Trophoblast cell (in vitro differentiated cells and primary cell): ENCODE data around the gene C12orf42.

Experiments
- DNase-seq, 2 donors: peaks; one replicate each; pipeline ENCODE4 v3.0.0-alpha.2; 2016
- H2AFZ ChIP-seq: 2 replicates; pipeline ENCODE4 v1.6.1; 2013; ENCODE audit warnings: low read length, moderate library complexity, mild to moderate bottlenecking; ENCODE audit not compliant: insufficient read depth, poor library complexity
- H2AK5ac ChIP-seq: 2 replicates; pipeline ENCODE4 v1.6.1; 2013; ENCODE audit warnings: mild to moderate bottlenecking, low read length
- H2BK120ac ChIP-seq: 2 replicates; pipeline ENCODE4 v1.6.1; 2013; ENCODE audit warnings: low read length, mild to moderate bottlenecking, moderate library complexity; ENCODE audit not compliant: insufficient read depth, poor library complexity
- H2BK12ac ChIP-seq: 2 replicates; pipeline ENCODE4 v1.6.1; 2013; ENCODE audit warnings: mild to moderate bottlenecking, low read length, moderate library complexity
- H2BK5ac ChIP-seq: 2 replicates; pipeline ENCODE4 v1.6.1; 2013; ENCODE audit warnings: low read length, low read depth, moderate library complexity, mild to moderate bottlenecking; ENCODE audit not compliant: poor library complexity
- H3K14ac ChIP-seq: 2 replicates; pipeline ENCODE4 v1.6.1; 2013; ENCODE audit warnings: mild to moderate bottlenecking, low read length
- H3K18ac ChIP-seq: 2 replicates; pipeline ENCODE4 v1.6.1; 2013; ENCODE audit warnings: mild to moderate bottlenecking, low read length
- H3K23ac ChIP-seq: 2 replicates; pipeline ENCODE4 v1.6.1; 2013; ENCODE audit warnings: low read length
- H3K27ac ChIP-seq: 2 replicates; pipeline ENCODE4 v1.5.1; 2013; ENCODE audit warnings: low read depth, mild to moderate bottlenecking, inconsistent platforms, low read length, moderate library complexity
- H3K27me3 ChIP-seq: 2 replicates; pipeline ENCODE4 v1.6.1; 2013; ENCODE audit warnings: inconsistent platforms, mild to moderate bottlenecking, low read length, moderate library complexity; ENCODE audit not compliant: insufficient read depth
- H3K36me3 ChIP-seq, 2 experiments: 1 replicate in 1 of 2; 2 replicates in 1 of 2; pipeline ENCODE4 v1.6.1; 2013; ENCODE audit warnings: low read length in 2 of 2, mild to moderate bottlenecking in 2 of 2, moderate library complexity in 1 of 2; ENCODE audit not compliant: insufficient read depth in 2 of 2, control insufficient read depth in 1 of 2
- H3K4ac ChIP-seq: 2 replicates; pipeline ENCODE4 v1.6.1; 2013; ENCODE audit warnings: low read depth, mild to moderate bottlenecking, low read length, moderate library complexity
- H3K4me1 ChIP-seq, 2 experiments: 1 replicate in 1 of 2; 2 replicates in 1 of 2; pipeline ENCODE4 v1.6.1; 2013; ENCODE audit warnings: low read length in 2 of 2, mild to moderate bottlenecking in 2 of 2, moderate library complexity in 1 of 2; ENCODE audit not compliant: insufficient read depth in 2 of 2, control insufficient read depth in 1 of 2
- H3K4me2 ChIP-seq: 2 replicates; pipeline ENCODE4 v1.6.1; 2013; ENCODE audit warnings: inconsistent platforms, mild to moderate bottlenecking, low read length, moderate library complexity
- H3K4me3 ChIP-seq: 2 replicates; pipeline ENCODE4 v1.5.1; 2013; ENCODE audit warnings: mild to moderate bottlenecking, low read depth, low read length, inconsistent platforms
- H3K79me1 ChIP-seq: one replicate; pipeline ENCODE4 v1.6.1; 2013; ENCODE audit warnings: low read length
- H3K79me2 ChIP-seq: 2 replicates; pipeline ENCODE4 v1.6.1; 2013; ENCODE audit warnings: low read length, mild to moderate bottlenecking; ENCODE audit not compliant: control insufficient read depth, insufficient read depth, poor library complexity
- H3K9ac ChIP-seq: 2 replicates; pipeline ENCODE4 v1.6.1; 2013; ENCODE audit warnings: mild to moderate bottlenecking, low read length
- H3K9me3 ChIP-seq: 2 replicates; pipeline ENCODE4 v1.6.1; 2013; ENCODE audit warnings: low read depth, mild to moderate bottlenecking, control low read depth, inconsistent platforms, low read length; ENCODE audit not compliant: insufficient read depth
- H4K12ac ChIP-seq: 2 replicates; pipeline ENCODE4 v1.6.1; 2013; ENCODE audit warnings: low read depth, mild to moderate bottlenecking, low read length, moderate library complexity
- H4K8ac ChIP-seq: 2 replicates; pipeline ENCODE4 v1.6.1; 2013; ENCODE audit warnings: low read depth, mild to moderate bottlenecking, low read length, moderate library complexity
- H4K91ac ChIP-seq: one replicate; pipeline ENCODE4 v1.6.1; 2013; ENCODE audit warnings: low read depth, mild to moderate bottlenecking, low read length, moderate library complexity
- WGBS: extraction: QIAGEN DNeasy Blood & Tissue Kit; methylation state at CpG from one replicate; pipeline ENCODE4 v1.1.7; 2013; ENCODE audit warnings: missing lambda C conversion rate; ENCODE audit not compliant: insufficient read length, insufficient coverage; ENCODE audit errors: extremely low coverage; 5-methylcytosine and 5-hydroxymethylcytosine counted together

The C12orf42 gene

GRCh38 chr12:103279444-103279843 lies 216.3 kb downstream of the C12orf42 start:
- H2BK5ac ChIP-seq: no peak overlapping the region
- no peak overlapping the region for H3K23ac ChIP-seq
- H3K27me3 ChIP-seq: no peaks in the 10 kb centered on the region
- no peaks in the 10 kb centered on the region for H3K9me3 ChIP-seq
- no peak overlapping the region for H3K14ac ChIP-seq
- no CpG with 5 or more reads among the region's 2 CpGs for WGBS
- no peak overlapping the region for H2AK5ac ChIP-seq
- H3K4me2 ChIP-seq: no peak overlapping the region
- no peak overlapping the region for H3K27ac ChIP-seq
- no peaks in the 10 kb centered on the region for H3K4me1 ChIP-seq
- H2BK12ac ChIP-seq: no peak overlapping the region
- H3K79me1 ChIP-seq: no peaks in the 10 kb centered on the region
- no peak overlapping the region for H3K9ac ChIP-seq
- H2BK120ac ChIP-seq: no peak overlapping the region
- H3K79me2 ChIP-seq: no peaks in the 10 kb centered on the region
- H3K36me3 ChIP-seq: no peaks in the 10 kb centered on the region
- H3K18ac ChIP-seq: no peak overlapping the region
- H4K12ac ChIP-seq: no peak overlapping the region
- H4K8ac ChIP-seq: no peak overlapping the region
- no peak overlapping the region for H4K91ac ChIP-seq
- no peak overlapping the region for H3K4me3 ChIP-seq
- H3K4ac ChIP-seq: no peak overlapping the region
- H2AFZ ChIP-seq: no peak overlapping the region
- DNase-seq: no peak

GRCh38 chr12:103278329-103278728 lies 217.4 kb downstream of the C12orf42 start:
- no peak overlapping the region for H2AK5ac ChIP-seq

GRCh38 chr12:103273645-103274044 lies 222.1 kb downstream of the C12orf42 start:
- no peaks in the 10 kb centered on the region for H3K4me1 ChIP-seq
- no peak overlapping the region for H3K18ac ChIP-seq
- WGBS: no CpG with 5 or more reads among the region's 3 CpGs
- no peak overlapping the region for H3K4me2 ChIP-seq
- H3K27ac ChIP-seq: no peak overlapping the region
- H2BK120ac ChIP-seq: no peak overlapping the region
- H2AK5ac ChIP-seq: no peak overlapping the region
- no peak overlapping the region for H4K91ac ChIP-seq
- DNase-seq: no peak
- H4K12ac ChIP-seq: no peak overlapping the region
- no peak overlapping the region for H3K9ac ChIP-seq
- no peak overlapping the region for H2BK12ac ChIP-seq
- no peak overlapping the region for H3K4ac ChIP-seq
- H3K4me3 ChIP-seq: no peak overlapping the region
- no peak overlapping the region for H2BK5ac ChIP-seq
- H3K79me1 ChIP-seq: no peaks in the 10 kb centered on the region
- no peak overlapping the region for H2AFZ ChIP-seq
- H3K79me2 ChIP-seq: no peaks in the 10 kb centered on the region
- no peak overlapping the region for H4K8ac ChIP-seq
- no peaks in the 10 kb centered on the region for H3K27me3 ChIP-seq
- no peak overlapping the region for H3K23ac ChIP-seq
- H3K14ac ChIP-seq: no peak overlapping the region
- no peaks in the 10 kb centered on the region for H3K9me3 ChIP-seq
- H3K36me3 ChIP-seq: no peaks in the 10 kb centered on the region

More at GRCh38 chr12:103278329-103278728, 217.4 kb downstream of the C12orf42 start:
- Histone ChIP-seq H3K14ac (no peak overlapping the region), H4K12ac (no peak overlapping the region), H2BK12ac (no peak overlapping the region), H3K79me1 (no peaks in the 10 kb centered on the region), H3K27me3 (no peaks in the 10 kb centered on the region), H3K4me1 (no peaks in the 10 kb centered on the region), H3K18ac (no peak overlapping the region), H3K4me2 (no peak overlapping the region), H3K27ac (no peak overlapping the region), H3K9ac (no peak overlapping the region), H3K79me2 (no peaks in the 10 kb centered on the region), H3K36me3 (no peaks in the 10 kb centered on the region), H3K4me3 (no peak overlapping the region), H3K4ac (no peak overlapping the region), H4K8ac (no peak overlapping the region), H3K23ac (no peak overlapping the region), H4K91ac (no peak overlapping the region), H2BK5ac (no peak overlapping the region), H2AFZ (no peak overlapping the region), H2BK120ac (no peak overlapping the region), H3K9me3 (no peaks in the 10 kb centered on the region)
- WGBS: no CpG with 5 or more reads among the region's 3 CpGs
- DNase-seq: no peak

DNA sequence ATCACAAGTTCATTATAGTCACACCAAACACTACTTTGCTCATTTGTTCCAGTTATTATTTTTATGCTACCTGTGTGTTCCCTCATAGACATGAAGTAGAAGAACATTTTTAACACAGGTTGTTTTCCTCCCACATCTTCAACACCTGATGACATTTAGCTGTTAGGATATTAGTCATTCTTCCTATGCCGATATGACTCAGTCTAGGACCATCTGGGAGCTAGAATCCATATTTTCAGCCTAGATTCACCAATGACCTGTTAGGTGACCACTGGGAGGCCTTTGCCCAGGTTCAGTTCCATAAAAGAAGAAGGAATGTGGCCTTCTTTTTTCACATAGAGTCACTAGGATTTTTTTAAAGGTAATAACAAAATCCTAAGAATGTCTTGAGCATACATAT lies 222.8 kb downstream of the C12orf42 start:
- Histone ChIP-seq H3K4me2 (no peak overlapping the region), H3K27me3 (no peaks in the 10 kb centered on the region), H3K27ac (no peak overlapping the region), H3K4ac (no peak overlapping the region), H3K4me3 (no peak overlapping the region), H2BK5ac (no peak overlapping the region), H3K14ac (no peak overlapping the region), H3K4me1 (no peaks in the 10 kb centered on the region), H3K36me3 (no peaks in the 10 kb centered on the region), H3K79me1 (no peaks in the 10 kb centered on the region), H4K12ac (no peak overlapping the region), H4K91ac (no peak overlapping the region), H2BK120ac (no peak overlapping the region), H3K9me3 (no peaks in the 10 kb centered on the region), H2AFZ (no peak overlapping the region), H3K18ac (no peak overlapping the region), H2BK12ac (no peak overlapping the region), H4K8ac (no peak overlapping the region), H3K79me2 (no peaks in the 10 kb centered on the region), H3K23ac (no peak overlapping the region), H2AK5ac (no peak overlapping the region), H3K9ac (no peak overlapping the region)
- no CpG with 5 or more reads among the region's 1 CpG for WGBS
- peak in 1 of 2 donors; percentile 14 for DNase-seq
